Peyer's patch (tissue), 4 donors: ENCODE data around the gene MAN2A1. TPM values are rescaled to one million over a fixed set of nuclear protein-coding genes. Genes with fewer than 3 reads are reported as not detected.

ENCODE experiments used
- DNase-seq, 3 donors: peaks; one replicate each; pipeline ENCODE4 v3.0.0-alpha.2; 2017 to 2019
- H3K27ac ChIP-seq, 4 donors: fragments of 200-600 bp; sonication (generic); one replicate each; pipeline ENCODE4 v1.5.1; 2016 to 2019
- H3K27me3 ChIP-seq, 2 donors: fragments of 200-600 bp; sonication (generic); one replicate each; pipeline ENCODE4 v1.5.1; 2019
- H3K36me3 ChIP-seq, 3 donors: fragments of 200-600 bp; sonication (generic); one replicate each; pipeline ENCODE4 v1.5.1; 2016 to 2019
- H3K4me1 ChIP-seq, 4 donors: fragments of 200-600 bp; sonication (generic); one replicate each; pipeline ENCODE4 v1.5.1; 2016 to 2019
- H3K4me3 ChIP-seq, 4 donors: fragments of 200-600 bp; sonication (generic); 1 replicate in 3 of 4; 2 replicates in 1 of 4; pipeline ENCODE4 v1.5.1; 2016 to 2019; ENCODE audit warnings: mild to moderate bottlenecking in 1 of 4
- H3K9me3 ChIP-seq, 4 donors: fragments of 200-600 bp; sonication (generic); one replicate each; pipeline ENCODE4 v1.5.1; 2016 to 2019; ENCODE audit warnings: mild to moderate bottlenecking in 1 of 4
- CTCF ChIP-seq, 6 experiments: fragments of 450-650 bp in 4 of 6; fragments of 200-600 bp in 2 of 6; sonication (generic) in 1 of 6; IDR thresholded peaks; one replicate each; pipeline ENCODE4 v1.5.1; 2017 to 2019; ENCODE audit warnings: antibody characterized with exemption in 6 of 6, mild to moderate bottlenecking in 3 of 6, moderate library complexity in 1 of 6
- POLR2A ChIP-seq, 2 donors: fragments of 450-650 bp; IDR thresholded peaks; one replicate each; pipeline ENCODE4 v1.5.1; 2017; ENCODE audit warnings: antibody characterized with exemption in 2 of 2, mild to moderate bottlenecking in 2 of 2, moderate library complexity in 2 of 2
- total RNA-seq, 4 donors: library from RNA; depleted of rRNA; stranded (reverse); fragments of >200 nt; gene quantifications; one replicate each; pipeline ENCODE4 v1.1.0, GENCODE V29; 2016

Gene MAN2A1
- total RNA-seq, 4 donors from 2014 or later: 52.8 to 112 (median 95.3) TPM

DNA sequence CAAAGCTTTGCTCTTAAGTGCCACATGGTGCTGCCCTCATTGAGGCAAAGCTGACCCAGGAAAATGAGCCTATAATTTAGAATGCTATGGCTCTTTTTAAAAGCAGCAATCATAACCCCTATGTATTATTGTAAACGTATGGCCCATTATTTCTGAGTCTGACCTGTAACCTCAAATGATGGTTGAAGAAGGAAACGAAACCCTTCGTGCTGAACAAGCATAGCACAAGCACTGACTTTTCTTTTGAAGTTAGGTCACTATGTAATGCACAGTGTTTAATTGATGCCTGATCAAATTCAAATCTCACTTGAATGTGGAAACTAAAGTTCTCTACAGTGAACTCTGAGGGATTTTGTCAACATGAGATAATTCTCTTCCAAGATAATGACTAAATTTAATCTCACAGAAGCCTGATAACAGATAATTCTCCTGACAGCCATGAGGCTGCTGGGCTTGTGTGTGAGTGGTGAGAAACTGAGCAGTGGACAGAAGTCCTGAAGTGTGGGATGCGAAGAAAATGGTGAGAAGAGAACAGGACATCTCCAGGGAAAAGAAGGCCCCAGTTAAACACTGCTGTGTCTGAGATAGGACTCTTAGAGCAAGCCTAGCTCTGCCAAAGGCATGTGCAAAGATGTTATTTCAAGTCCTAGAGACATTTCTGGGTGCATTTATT lies 226.9 kb downstream of the MAN2A1 start:
- H3K4me3 ChIP-seq: no peak overlapping the region
- H3K4me1 ChIP-seq: no peaks in the 10 kb centered on the region
- no peaks in the 10 kb centered on the region for H3K27me3 ChIP-seq
- H3K9me3 ChIP-seq: no peaks in the 10 kb centered on the region
- no peak for DNase-seq
- TF ChIP-seq POLR2A (IDR thresholded peaks at IDR 0.05) (no peak), CTCF (IDR thresholded peaks at IDR 0.05) (no peak)
- no peaks in the 10 kb centered on the region for H3K36me3 ChIP-seq
- H3K27ac ChIP-seq: no peak overlapping the region
